ENCODE measurements around the gene GOT2.
"Not testable (repeated sequence)": the region's sequence is repeated elsewhere in the genome, so short reads cannot be mapped to it uniquely, and the experiment has no call there.

DNA sequence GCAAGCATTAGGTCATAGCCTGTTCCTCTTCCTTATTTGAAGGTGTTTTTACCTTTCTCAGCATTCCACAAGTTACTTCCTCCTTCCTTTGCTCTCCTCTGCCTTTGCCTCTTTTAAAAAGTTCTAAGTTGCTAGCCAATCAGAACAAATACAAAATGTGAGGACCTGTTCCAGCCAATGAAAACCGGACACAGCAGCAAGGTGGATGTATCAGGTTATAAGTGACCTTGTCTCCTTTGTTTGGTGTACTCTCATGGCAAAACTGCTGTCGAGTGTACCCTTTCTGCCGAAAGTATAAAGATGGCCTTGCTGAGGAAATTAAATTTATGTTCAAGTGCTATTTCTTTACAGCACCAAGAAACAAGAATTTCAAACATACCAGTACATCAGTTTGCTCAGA, 2.2 kb upstream of the GOT2 start:
- not testable (repeated sequence) for TF ChIP-seq ZNF384, SP1, SUZ12, ELF4, ARNT (IDR thresholded peaks at IDR 0.05)
- TF ChIP-seq, protein P1, sequence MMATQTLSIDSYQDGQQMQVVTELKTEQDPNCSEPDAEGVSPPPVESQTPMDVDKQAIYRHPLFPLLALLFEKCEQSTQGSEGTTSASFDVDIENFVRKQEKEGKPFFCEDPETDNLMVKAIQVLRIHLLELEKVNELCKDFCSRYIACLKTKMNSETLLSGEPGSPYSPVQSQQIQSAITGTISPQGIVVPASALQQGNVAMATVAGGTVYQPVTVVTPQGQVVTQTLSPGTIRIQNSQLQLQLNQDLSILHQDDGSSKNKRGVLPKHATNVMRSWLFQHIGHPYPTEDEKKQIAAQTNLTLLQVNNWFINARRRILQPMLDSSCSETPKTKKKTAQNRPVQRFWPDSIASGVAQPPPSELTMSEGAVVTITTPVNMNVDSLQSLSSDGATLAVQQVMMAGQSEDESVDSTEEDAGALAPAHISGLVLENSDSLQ (IDR thresholded peaks at IDR 0.05) = not testable (repeated sequence)
